IgD-negative memory B cell (primary cell): ENCODE data around the gene STAT5A. TPM values are rescaled to one million over a fixed set of nuclear protein-coding genes. Genes with fewer than 3 reads are reported as not detected.
"Not testable (repeated sequence)": the region's sequence is repeated elsewhere in the genome, so short reads cannot be mapped to it uniquely, and the experiment has no call there.

Source experiments
- H3K27ac Mint-ChIP-seq, 3 donors: one replicate each; pipeline ENCODE4 v1.8.0; 2020 to 2022; ENCODE audit warnings: mild to moderate bottlenecking in 3 of 3, mixed read lengths in 3 of 3, moderate library complexity in 1 of 3
- H3K27me3 Mint-ChIP-seq: one replicate; pipeline ENCODE4 v1.8.0; 2021; ENCODE audit warnings: mixed read lengths
- H3K36me3 Mint-ChIP-seq: one replicate; pipeline ENCODE4 v1.8.0; 2020; ENCODE audit warnings: mild to moderate bottlenecking, mixed read lengths
- H3K4me1 Mint-ChIP-seq, 3 donors: one replicate each; pipeline ENCODE4 v1.8.0; 2020 to 2022; ENCODE audit warnings: mixed read lengths in 3 of 3, mild to moderate bottlenecking in 1 of 3
- H3K4me3 Mint-ChIP-seq, 4 donors: one replicate each; pipeline ENCODE4 v1.8.0; 2020 to 2022; ENCODE audit warnings: mild to moderate bottlenecking in 4 of 4, mixed read lengths in 4 of 4, moderate library complexity in 3 of 4
- H3K9me3 Mint-ChIP-seq, 3 donors: one replicate each; pipeline ENCODE4 v1.8.0; 2020 to 2021; ENCODE audit warnings: mixed read lengths in 3 of 3, mild to moderate bottlenecking in 1 of 3
- polyA plus RNA-seq: library from polyadenylated mRNA; unstranded; fragments of 300-500 nt; fragmentation: Illumina TruSeq; gene quantifications from one replicate; pipeline ENCODE4 v1.2.3, GENCODE V29; 2021

STAT5A gene
- polyA plus RNA-seq, 1 donor from 2014 or later, result 63.0 TPM

DNA sequence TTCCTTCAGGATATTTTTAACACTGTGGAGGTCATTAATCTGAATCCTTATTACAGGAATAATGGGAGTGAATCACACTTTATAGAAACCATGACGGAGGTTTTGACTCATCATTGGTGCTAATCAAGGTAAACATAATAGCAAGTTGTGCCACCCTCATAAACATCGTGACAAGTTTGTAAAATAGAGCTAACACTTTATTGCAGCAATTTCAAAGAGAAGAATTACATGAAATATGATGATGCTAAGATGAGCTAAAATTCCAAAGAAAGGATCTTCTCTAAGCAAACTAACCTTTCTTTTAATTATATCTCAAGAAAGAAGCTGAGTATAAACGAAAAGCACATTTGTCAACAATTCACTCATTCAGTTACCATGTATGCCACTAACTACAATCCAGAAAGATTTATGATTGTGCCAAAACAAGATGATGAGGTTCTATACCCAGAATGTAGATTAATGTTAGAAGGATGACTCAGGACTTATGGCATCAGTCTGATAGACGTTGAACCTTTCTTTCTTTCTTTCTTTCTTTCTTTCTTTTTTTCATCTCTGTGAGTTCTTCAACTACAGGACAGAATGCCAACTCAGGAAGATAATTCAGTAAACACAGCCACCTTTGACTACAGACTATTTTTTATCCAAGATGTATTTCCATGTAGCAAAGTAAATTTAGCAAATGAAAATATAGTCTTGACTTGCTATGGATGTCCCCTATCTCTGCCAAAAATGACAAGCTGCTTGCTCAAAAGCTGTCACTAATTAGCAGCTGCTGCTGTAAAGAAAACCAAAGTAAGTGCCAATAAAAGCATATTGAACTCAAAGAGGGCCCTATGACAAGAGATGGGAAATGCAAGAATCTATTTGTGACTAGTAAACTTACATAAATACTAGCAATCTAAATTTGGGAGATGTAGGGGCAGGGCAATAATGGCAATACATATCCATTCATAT is 35.4 kb upstream of the STAT5A start:
- Mint-ChIP-seq H3K9me3 (no peaks in the 10 kb centered on the region), H3K4me3 (no peak overlapping the region), H3K27me3 (no peaks in the 10 kb centered on the region), H3K4me1 (peaks cover 24 to 47% (median 30%) of the 10 kb centered on the region in 3 donors), H3K27ac (peak overlapping the region in 2 of 3 donors; percentile 1 to 78), H3K36me3 (no peaks in the 10 kb centered on the region)

DNA sequence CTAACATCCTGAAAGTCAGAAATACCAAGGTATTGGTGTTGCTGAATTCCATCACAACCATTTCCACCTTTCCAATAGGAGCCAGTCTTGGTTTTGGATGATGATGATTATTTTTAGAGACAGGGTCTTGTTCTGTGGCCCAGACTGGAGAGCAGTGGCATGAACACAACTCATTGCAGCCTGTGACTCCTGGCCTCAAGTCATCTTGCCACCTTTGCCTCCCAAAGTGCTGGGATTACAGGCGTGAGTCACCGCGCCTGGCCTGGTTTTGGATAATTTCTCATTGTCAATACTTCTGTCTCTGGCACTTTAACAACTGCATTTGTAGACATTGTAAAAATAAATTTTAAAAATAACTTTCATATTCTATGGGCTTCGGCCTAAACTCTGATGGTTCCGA is 34.7 kb upstream of the STAT5A start:
- H3K27me3 Mint-ChIP-seq, result no peaks in the 10 kb centered on the region
- no peaks in the 10 kb centered on the region for H3K36me3 Mint-ChIP-seq
- H3K4me3 Mint-ChIP-seq, result no peak overlapping the region
- H3K27ac Mint-ChIP-seq, result peak overlapping the region in 2 of 3 donors; percentile 1 to 16
- no peaks in the 10 kb centered on the region for H3K9me3 Mint-ChIP-seq
- H3K4me1 Mint-ChIP-seq, result peaks cover 22 to 42% (median 27%) of the 10 kb centered on the region in 3 donors

DNA sequence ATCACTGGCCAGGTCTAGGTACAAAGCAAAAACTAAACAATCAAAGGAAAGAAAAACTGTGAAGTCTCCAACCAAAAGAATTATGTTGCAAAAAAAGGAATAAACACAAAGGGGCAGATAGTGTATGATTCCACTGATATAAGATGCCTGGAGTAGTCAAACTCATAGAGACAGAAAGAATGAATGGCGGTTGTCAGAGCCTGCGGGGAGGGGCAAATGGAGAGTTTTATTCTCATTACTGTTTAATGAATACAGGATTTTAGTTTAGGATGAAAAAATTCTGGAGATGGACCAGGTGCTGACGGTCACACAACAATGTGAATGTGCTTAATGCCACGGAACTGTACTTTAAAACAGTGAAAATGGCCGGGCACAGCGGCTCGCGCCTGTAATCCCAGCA is 32.9 kb upstream of the STAT5A start:
- no peaks in the 10 kb centered on the region for H3K27me3 Mint-ChIP-seq
- H3K9me3 Mint-ChIP-seq, result no peaks in the 10 kb centered on the region
- peaks cover 3% of the 10 kb centered on the region for H3K36me3 Mint-ChIP-seq
- H3K4me3 Mint-ChIP-seq, result no peak overlapping the region
- peak overlapping the region in 1 of 3 donors; percentile 14 for H3K27ac Mint-ChIP-seq
- peaks cover 15 to 37% (median 22%) of the 10 kb centered on the region in 3 donors for H3K4me1 Mint-ChIP-seq

DNA sequence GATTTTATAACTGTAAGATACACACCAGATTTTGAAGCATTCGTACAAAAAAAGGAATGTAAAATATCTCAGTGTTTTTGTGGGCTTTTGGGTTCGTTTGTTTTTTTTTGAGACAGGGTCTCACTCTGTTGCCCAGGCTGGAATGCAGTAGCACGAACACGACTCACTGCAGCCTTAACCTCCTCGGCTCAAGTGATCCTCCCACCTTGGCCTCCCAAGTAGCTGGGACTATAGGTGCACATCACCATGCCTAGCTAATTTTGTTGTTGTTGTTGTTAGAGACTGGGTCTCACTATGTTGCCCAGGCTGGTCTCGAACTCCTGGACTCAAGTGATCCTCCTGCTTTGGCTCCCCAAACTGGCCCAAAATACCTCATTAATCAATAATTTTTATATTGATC is 28.0 kb upstream of the STAT5A start:
- H3K36me3 Mint-ChIP-seq, result peaks cover 3% of the 10 kb centered on the region
- no peaks in the 10 kb centered on the region for H3K9me3 Mint-ChIP-seq
- H3K27me3 Mint-ChIP-seq, result no peaks in the 10 kb centered on the region
- H3K4me1 Mint-ChIP-seq, result peaks cover 9 to 18% (median 16%) of the 10 kb centered on the region in 3 donors
- peak overlapping the region in 1 of 4 donors; percentile 55 for H3K4me3 Mint-ChIP-seq
- no peak overlapping the region for H3K27ac Mint-ChIP-seq

- H3K27me3 Mint-ChIP-seq, H3K9me3 Mint-ChIP-seq, H3K4me3 Mint-ChIP-seq, H3K27ac Mint-ChIP-seq, H3K36me3 Mint-ChIP-seq: not testable (repeated sequence)
- H3K4me1 Mint-ChIP-seq, result peaks cover 10 to 25% (median 22%) of the 10 kb centered on the region in 3 donors
Observed at GRCh38 chr17:42264366-42264765, 23.9 kb upstream of the STAT5A start.

DNA sequence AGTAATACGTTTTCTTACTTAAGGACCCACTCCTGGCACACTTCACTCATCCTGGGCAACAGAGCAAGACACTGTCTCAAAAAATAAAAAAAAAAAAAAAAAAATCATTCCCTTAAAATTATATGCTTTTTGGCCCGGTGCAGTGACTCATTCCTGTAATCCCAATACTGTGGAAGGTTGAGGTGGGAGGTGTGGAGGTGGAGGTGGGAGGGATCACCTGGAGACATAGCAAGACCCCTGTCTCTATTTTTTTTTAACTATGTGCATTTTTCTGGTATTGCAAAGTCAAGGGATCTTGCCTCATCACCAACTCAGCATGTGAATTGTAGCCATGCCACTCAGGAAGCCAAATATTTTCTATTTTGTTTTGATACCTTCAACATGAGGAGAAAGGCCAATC is 21.8 kb upstream of the STAT5A start:
- peaks cover 12 to 24% (median 23%) of the 10 kb centered on the region in 3 donors for H3K4me1 Mint-ChIP-seq
- peak overlapping the region in 2 of 3 donors; percentile 21 to 29 for H3K27ac Mint-ChIP-seq
- no peaks in the 10 kb centered on the region for H3K27me3 Mint-ChIP-seq
- H3K4me3 Mint-ChIP-seq, result peak overlapping the region in 1 of 4 donors; percentile 23
- no peaks in the 10 kb centered on the region for H3K9me3 Mint-ChIP-seq
- H3K36me3 Mint-ChIP-seq, result no peaks in the 10 kb centered on the region

GRCh38 chr17:42266918-42267766 is 21.2 kb upstream of the STAT5A start:
- Mint-ChIP-seq H3K4me3 (no peak overlapping the region), H3K27ac (peak overlapping the region in 2 of 3 donors; percentile 21 to 29), H3K9me3 (no peaks in the 10 kb centered on the region), H3K36me3 (no peaks in the 10 kb centered on the region), H3K27me3 (no peaks in the 10 kb centered on the region), H3K4me1 (peaks cover 16 to 31% (median 30%) of the 10 kb centered on the region in 3 donors)

DNA sequence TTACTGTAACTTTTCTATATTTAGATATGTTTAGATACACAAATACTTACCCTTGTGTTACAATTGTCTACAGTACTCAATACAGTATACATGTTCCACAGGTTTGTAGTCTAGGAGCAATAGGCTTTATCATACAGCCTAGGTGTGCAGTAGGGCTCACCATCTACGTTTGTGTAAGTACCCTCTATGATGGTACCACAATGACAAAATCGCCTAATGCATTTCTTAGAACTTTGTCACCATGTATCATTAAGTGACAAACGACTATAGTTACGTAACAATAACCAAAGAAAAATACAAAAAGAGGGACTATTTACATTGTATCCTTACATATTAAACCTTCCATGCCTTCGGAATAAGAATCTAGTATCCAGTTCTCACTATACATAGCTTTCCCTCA is 20.1 kb upstream of the STAT5A start:
- peak overlapping the region in 1 of 4 donors; percentile 63 for H3K4me3 Mint-ChIP-seq
- H3K9me3 Mint-ChIP-seq, result no peaks in the 10 kb centered on the region
- H3K27ac Mint-ChIP-seq, result no peak overlapping the region
- H3K4me1 Mint-ChIP-seq, result peaks cover 25 to 40% (median 39%) of the 10 kb centered on the region in 3 donors
- H3K36me3 Mint-ChIP-seq, result no peaks in the 10 kb centered on the region
- H3K27me3 Mint-ChIP-seq, result no peaks in the 10 kb centered on the region

- Mint-ChIP-seq H3K9me3 (no peaks in the 10 kb centered on the region), H3K4me1 (peaks cover 37 to 55% (median 55%) of the 10 kb centered on the region in 3 donors), H3K27ac (no peak overlapping the region), H3K4me3 (peak overlapping the region in 1 of 4 donors; percentile 45), H3K36me3 (peaks cover 3% of the 10 kb centered on the region), H3K27me3 (no peaks in the 10 kb centered on the region)
Observed at GRCh38 chr17:42270170-42270535, 18.1 kb upstream of the STAT5A start.

DNA sequence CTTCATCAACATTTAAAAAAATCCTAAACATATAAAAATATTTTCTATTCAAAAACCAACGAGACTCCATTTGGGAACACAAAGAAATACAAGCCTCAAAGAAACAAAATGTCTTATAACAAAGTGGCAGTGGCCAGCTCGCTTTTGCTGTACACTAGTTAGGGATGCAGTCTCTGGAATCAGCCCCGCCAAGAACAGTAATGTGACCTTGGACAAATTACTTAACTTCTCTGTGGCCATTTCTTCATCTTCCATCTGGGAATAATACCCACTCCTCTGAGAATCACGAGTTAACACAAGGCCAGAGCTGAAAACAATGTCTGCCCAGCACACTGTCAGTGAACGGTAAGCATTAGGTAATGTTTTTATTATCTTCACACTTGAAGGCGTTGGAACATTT is 17.7 kb upstream of the STAT5A start:
- peaks cover 3% of the 10 kb centered on the region for H3K36me3 Mint-ChIP-seq
- H3K4me3 Mint-ChIP-seq, result peak overlapping the region in 1 of 4 donors; percentile 65
- peaks cover 41 to 60% (median 58%) of the 10 kb centered on the region in 3 donors for H3K4me1 Mint-ChIP-seq
- H3K27ac Mint-ChIP-seq, result no peak overlapping the region
- H3K9me3 Mint-ChIP-seq, result no peaks in the 10 kb centered on the region
- peaks cover 2% of the 10 kb centered on the region for H3K27me3 Mint-ChIP-seq

DNA sequence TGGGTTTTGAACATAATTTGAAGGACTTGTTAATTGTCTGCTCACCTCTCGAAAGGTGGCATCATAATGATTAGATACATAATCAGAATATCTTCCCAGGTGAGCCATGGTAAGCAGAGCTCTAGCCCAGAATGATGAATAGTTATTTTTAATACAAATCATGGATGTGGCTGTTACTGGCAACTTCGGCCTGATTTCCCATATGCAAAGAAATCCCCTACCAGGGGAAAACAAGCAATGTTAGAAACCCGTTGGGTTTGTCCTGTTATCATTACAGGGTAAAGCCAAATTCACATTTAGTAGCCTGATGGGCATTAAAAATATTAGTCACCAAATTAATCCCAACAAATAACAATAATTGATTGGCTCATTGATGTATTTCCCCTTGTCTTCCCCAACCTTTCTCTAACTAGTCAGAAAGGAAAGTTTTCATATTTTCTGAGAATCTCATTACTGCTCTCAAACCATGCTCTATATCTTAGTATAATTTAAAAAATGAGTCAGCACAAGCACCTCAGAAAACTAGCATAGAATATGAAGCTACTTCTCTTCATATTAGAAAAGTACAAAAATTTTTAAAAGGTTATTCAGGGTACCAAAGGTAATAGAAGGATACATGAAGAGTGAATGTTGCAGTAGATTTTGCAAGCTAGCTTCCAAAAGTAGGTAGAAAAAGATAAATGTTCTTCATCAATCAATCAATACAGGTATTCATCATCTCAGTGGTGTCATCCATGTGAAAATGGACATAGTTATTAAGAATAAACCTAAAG is 17.1 kb upstream of the STAT5A start:
- H3K4me1 Mint-ChIP-seq, result peaks cover 42 to 60% (median 58%) of the 10 kb centered on the region in 3 donors
- peak overlapping the region; percentile 4 to 89 (median 4) for H3K27ac Mint-ChIP-seq
- H3K36me3 Mint-ChIP-seq, result peaks cover 3% of the 10 kb centered on the region
- H3K4me3 Mint-ChIP-seq, result peak overlapping the region in 3 of 4 donors; percentile 75 to 93 (median 84)
- no peaks in the 10 kb centered on the region for H3K9me3 Mint-ChIP-seq
- H3K27me3 Mint-ChIP-seq, result peaks cover 2% of the 10 kb centered on the region

- H3K36me3 Mint-ChIP-seq, result peaks cover 3% of the 10 kb centered on the region
- H3K4me1 Mint-ChIP-seq, result peaks cover 42 to 60% (median 58%) of the 10 kb centered on the region in 3 donors
- peak overlapping the region in 3 of 4 donors; percentile 75 to 93 (median 84) for H3K4me3 Mint-ChIP-seq
- no peaks in the 10 kb centered on the region for H3K9me3 Mint-ChIP-seq
- H3K27me3 Mint-ChIP-seq, result peaks cover 2% of the 10 kb centered on the region
- peak overlapping the region; percentile 4 to 89 (median 4) for H3K27ac Mint-ChIP-seq
Observed at GRCh38 chr17:42271779-42272035, 16.6 kb upstream of the STAT5A start.

- Mint-ChIP-seq H3K4me1 (peaks cover 45 to 60% (median 58%) of the 10 kb centered on the region in 3 donors), H3K36me3 (peaks cover 3% of the 10 kb centered on the region), H3K27me3 (peaks cover 2% of the 10 kb centered on the region), H3K9me3 (no peaks in the 10 kb centered on the region), H3K4me3 (peak overlapping the region; percentile 61 to 93 (median 80)), H3K27ac (peak overlapping the region; percentile 4 to 89 (median 54))
Observed at GRCh38 chr17:42272162-42272907, 16.0 kb upstream of the STAT5A start.
